ENCODE measurements around the gene FUZ.

The FUZ gene

DNA sequence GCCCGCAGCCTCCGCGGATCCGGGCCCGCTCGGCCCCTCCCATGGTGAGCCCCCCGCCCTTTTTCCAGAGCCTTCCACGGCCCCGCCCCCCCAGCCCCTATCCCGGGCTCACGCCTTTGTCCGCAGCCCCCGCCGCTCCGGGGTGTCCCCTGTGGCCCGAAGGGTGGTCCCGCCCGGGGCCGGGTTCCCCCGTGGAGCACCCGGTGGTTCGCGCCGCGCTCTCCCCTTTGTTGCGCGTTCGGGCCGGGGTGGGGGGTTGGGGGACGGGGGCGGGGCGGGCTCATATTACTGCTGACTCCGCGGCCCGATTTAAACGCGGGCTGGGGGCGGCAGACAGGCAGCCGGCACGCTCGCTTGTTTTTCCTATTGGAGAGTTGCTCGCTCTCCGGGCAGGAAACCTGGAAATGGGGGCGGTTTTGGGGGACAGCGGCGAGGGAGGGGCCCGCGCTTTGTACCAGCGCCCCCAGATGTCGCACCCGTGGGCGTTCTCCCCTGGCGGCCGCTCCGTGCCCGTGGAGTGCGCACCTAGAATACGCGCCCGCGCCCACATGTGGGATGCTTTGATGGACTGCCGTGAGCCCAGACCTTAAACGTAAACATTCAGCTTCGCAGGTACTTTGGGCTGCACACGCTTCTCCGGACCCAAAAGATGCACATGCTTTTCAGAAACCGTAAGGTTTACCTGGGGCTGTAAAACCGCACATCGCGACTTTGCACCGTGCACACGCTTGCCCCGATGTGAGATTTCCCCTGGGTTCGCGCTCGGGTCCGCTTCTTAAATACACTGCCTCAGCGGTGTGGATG, 38.6 kb upstream of the FUZ start:
- in situ Hi-C loops (cut with HindIII; ENCODE audit: low sequenced_read_pairs): loop anchor here (5.0 kb wide), 2 partner anchors 41 to 99 kb away; no protein-coding TSS in a partner anchor

DNA sequence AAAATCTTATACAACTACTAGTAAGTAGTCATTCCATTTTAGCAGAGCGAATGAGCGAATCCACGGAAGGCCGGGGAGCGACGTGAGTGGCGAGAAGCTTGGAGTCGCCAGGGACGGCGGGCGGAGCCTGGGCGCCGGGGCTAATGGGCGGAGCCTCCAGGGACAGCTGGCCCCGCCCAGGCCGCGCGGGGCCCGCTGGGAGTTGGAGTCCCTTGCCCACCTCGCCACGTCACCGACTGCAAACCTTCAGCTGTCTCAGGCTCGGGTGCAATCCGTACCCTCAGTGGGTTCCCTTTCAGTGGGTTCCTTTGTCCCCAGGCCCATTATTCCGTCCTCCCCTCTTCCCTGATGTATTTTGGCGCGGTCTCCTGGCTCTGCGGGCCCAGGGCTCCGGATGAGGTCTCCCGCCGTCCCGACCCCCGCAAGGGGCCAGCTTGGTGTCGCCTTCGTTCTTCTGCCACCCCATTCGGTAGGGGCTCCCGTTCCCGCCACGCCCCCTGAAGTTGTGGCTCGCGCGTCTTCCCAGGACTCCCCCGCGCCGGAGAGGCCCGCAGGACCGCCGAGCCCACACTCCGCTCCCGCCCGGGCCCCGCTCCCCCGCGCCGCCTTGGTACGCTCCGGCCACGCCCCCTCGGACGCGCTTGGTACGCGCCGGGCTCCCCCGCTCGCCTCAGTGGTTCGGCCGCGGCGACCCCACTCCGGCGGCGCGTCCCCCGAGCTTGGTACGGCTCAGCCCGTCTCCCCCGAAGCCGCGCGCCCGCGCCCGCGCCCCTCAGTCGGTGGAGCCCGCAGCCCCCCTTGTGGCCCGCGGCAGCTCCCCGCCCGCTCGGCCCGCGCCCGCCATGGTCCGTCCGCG, 37.6 kb upstream of the FUZ start, which contains the start of gene PTOV1:
Gene PTOV1 (plus strand): TSS at position 673 of the 856 bp plus-strand sequence.
- in situ Hi-C loops (cut with HindIII; ENCODE audit: low sequenced_read_pairs): loop anchor here (5.0 kb wide), 2 partner anchors 42 to 98 kb away; no protein-coding TSS in a partner anchor

DNA sequence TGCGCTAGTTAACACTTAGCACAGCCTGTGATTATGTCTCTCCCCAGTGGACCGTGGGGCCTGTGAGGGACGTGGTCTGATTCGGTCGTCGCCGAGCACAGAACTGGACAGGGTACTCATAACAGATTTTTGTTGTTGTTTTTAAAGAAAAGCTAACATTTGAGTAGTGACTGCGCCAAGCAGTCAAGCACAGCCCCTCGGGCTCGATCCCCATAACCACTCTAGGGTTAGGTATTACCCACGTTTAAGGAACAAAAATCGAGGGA, 37.1 kb upstream of the FUZ start:
- in situ Hi-C loops (cut with HindIII; ENCODE audit: low sequenced_read_pairs): loop anchor here (5.0 kb wide), 2 partner anchors 42 to 98 kb away; no protein-coding TSS in a partner anchor

DNA sequence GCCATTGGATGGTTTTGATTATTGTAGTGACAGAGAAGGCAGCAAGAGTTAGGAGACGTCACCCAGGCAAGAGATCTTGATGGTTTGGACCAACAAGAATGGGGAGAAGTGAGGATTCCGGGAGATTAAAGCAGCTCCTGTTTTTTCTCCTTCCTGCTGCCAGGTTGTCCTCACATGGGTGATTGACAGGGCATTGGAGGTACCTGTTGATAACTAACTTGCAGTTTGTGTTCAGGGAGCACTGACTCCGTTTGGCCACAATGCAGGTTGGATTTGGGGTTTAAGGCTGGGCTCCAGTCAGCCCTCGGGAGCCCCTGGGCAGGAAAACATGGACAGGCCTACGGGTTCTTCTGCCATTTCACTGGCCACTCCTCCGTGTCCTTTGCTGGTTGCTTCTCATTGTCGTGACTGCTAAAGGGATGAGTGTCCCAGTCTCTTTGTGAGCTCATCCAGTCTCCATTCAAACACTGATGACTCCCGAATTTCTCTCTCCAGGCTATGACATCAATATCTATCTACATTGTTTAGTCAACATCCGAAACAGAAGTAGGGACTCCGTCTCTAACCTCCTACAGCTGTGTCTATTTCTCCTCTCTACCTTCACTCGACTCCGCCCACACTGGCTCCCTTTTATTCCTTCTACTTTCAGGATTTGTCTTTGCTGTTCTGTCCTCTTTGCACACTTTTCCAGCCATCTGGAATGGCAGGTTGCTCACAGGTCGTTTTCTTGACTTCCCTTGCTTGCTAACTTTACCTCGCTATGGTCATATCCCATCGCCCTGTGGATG, 36.5 kb upstream of the FUZ start:
- in situ Hi-C loops (cut with HindIII; ENCODE audit: low sequenced_read_pairs): loop anchor here (5.0 kb wide), 2 partner anchors 43 to 97 kb away; no protein-coding TSS in a partner anchor

DNA sequence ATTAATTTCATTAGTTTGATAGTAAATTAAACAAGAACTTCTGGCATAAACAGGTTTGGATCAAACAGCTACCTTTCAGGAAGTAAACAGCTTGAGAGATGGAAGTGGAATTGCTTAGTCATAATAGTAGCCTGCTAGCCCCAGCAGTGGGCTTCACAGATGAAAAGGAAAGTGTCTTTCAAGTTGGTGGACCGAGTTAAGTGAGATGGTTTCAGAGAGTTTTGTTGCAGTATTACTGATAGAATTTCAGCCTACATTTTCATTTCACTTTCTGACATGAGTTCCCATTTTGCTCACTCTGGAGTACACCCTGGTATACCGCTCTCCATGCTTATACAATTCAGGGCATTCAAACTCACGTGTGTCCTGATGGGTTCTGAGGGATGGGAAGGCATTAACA, 35.8 kb upstream of the FUZ start:
- in situ Hi-C loops (cut with HindIII; ENCODE audit: low sequenced_read_pairs): no loop called here

DNA sequence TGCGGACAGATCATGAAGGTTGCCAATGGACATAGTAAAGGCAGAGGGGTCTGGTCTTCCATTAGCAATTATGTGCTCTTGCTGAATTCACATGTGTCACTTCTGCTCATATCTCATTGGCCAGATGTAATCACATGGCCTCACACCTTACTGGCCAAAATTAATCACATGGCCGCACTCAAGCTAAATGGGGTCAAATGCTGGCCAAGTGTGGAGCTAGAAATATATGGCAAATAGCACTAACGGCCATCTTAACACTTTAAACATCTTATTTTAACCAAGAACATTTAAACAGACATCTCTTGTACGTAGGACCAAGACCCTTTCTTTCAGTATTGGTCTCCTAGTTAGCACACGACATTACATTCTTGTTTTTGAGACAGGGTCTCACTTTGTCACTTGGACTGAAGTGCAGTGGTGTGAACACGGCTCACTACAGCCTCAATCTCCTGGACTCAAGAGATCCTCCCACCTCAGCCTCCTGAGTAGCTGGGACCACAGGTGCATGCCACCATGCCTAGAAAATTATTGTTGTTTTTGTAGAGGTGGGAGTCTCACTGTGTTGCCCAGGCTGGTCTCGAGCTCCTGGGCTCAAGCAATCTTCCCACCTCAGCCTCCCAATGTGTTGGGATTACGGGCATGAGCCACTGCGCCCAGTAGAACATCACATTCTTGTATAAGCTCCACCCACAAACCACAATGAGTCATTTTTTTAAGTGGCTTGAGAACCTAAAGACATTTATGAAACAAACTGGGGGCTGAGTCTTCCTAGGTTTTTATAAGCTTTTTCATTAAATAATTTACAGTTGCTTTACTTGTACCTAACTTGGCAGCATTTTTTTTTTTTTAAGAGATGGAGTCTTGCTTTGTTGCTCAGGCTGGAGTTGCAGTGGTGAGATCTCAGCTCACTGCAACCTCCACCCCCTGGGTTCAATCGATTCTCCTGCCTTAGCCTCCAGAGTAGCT, 34.9 kb upstream of the FUZ start:
- in situ Hi-C loops (cut with HindIII; ENCODE audit: low sequenced_read_pairs): no loop called here

DNA sequence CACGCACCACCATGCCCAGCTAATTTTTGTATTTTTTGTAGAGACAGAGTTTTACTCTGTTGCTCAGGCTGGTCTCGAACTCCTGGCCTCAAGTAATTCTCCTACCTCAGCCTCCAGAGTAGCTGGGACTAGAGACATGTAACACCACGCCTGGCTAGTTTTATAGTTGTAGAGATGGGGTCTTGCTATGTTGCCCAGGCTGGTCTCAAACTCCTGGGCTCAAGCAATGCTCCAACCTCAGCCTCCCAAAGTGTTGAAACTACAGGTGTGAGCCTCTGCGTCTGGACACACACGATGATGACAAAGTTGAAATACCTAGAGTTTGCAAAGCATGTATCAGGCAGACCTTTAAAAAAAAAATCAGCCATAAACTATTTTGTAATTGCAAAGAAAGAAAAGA, 33.3 kb upstream of the FUZ start:
- in situ Hi-C loops (cut with HindIII; ENCODE audit: low sequenced_read_pairs): no loop called here

DNA sequence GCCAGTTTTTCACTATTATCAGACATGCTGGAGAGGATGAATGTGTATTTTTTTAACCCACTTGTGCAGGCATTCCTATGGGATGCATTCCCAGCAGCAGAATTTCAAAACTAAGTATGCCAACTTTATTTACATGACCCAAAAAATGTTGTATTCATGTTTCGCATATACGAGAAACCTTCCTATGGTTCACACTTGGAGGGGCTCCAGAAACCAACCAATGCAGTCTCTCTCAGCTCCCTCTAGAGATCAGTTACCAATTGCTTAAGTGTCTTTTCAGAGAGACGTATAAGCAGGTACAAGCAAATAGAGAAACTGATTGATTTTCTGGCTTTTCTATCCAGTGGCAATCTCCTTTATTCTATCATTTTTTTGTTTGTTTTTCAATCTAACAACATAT, 32.3 kb upstream of the FUZ start:
- in situ Hi-C loops (cut with HindIII; ENCODE audit: low sequenced_read_pairs): no loop called here

DNA sequence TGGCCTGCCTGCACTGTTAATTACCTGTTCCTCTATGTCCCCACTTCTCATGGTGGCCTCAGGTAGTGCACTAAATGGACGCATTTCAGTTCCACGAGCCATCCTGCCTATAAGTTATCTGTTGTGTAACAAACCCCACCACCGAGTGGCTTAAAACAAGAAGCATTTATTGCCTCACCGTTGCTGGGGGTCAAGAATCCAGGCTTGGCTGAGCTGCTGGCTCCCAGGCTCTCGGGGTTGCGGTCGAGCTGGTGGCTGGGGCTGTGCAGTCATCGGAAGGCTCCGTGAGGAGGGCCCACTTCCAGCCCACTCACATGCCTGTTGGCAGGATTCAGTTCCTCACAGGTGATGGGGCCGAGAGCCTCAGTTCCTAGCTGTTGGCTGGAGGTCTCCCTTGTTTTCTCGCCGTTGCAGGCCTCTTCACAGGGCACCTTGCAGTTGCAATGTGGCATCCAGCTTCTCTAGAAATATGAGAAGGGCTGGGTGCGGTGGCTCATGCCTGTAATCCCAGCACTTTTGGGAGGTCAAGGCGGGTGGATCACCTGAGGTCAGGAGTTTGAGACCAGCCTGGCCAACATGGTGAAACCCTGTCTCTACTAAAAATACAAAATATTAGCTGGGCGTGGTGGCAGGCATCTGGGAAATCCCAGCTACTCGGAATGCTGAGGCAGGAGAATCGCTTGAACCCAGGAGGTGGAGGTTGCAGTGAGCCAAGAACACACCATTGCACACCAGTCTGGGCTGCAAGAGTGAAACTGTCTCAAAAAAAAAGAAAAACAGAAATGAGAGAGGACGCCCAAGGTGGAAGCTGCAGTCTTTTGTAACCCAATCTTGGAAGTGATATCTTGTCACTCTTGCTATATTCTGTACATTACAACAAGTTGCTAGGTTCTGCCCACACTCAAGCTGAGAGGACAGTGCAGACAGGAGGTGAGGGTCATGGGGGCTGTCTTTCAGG, 31.3 kb upstream of the FUZ start:
- in situ Hi-C loops (cut with HindIII; ENCODE audit: low sequenced_read_pairs): no loop called here

DNA sequence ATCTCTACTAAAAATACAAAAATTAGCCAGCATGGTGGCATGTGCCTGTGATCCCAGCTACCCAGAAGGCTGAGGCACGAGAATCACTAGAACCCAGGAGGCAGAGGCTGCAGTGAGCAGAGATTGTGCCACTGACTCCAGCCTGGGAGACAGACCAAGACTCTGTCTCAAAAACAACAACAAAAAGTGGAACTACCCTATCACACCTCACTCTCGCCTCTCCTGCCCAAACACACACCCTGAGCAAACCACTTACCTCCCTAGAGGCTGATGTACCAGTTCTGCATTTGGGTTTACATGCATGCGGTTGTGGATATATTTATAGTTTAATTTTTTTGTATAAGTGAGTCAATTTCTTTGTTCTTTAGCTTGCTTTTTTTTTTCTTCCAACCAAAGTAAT, 30.2 kb upstream of the FUZ start:
- in situ Hi-C loops (cut with HindIII; ENCODE audit: low sequenced_read_pairs): no loop called here

DNA sequence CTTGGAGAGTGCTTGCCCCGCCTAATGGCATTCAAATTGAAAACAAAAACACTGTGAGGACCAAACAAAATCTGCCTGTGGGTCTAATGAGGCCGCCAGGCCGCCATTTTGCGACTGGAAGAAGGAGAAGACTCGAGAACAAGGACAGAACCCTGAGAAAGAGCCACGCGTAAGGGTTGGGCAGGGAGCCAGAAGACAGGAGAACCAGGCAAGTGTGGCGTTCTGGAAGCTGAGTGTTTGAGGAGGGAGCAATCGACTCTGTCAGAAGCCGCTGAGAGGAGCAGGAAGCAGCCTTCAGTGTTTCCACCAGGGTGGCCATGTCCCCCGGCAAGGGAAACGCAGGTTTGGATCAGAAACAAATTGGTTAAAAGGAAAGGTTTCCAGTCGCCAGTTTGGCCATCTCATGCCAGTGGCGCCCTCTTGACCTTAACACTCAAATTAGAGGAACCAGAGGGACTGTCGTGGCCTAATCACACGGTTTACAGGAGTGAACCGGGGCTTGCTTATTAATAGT, 27.7 kb upstream of the FUZ start:
- in situ Hi-C loops (cut with HindIII; ENCODE audit: low sequenced_read_pairs): no loop called here

DNA sequence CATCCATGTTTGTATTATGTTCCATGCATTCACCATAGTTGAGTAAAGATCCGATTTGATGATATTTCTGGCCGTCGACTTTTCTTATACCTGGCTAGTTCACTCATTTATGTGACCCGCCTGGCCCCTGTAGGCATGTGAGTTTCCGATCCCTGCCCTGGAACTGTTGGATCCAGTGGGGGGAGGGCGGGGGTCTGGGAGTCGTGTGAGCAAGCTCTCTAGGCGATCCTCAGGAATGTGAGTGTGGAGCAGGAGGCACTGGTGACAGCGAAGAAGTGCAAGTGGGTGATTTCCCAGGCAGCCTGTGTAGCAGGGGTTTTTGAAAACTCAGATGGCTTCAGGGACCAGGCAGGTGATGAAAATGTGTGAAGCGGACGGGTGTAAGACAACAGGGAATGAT, 27.2 kb upstream of the FUZ start:
- in situ Hi-C loops (cut with HindIII; ENCODE audit: low sequenced_read_pairs): no loop called here

DNA sequence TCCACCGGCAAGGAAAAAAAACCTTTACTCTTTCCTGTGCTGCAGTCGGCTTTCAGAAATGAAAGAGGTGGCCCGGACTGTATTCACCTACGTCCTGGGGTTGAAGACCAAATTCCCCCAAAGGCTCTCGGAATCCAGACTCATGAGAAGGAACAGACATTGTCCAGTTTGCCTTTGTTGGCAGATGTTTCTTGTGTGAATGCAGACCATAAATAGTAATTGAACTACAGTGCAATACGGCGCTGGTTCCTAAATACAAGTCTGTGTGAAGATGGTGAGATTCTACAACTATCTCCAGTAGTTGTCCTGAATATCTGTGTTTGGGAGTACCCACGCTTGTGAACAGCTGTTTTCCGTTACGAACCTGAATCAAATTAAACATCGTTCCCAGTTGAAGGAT, 26.6 kb upstream of the FUZ start:
- in situ Hi-C loops (cut with HindIII; ENCODE audit: low sequenced_read_pairs): no loop called here

DNA sequence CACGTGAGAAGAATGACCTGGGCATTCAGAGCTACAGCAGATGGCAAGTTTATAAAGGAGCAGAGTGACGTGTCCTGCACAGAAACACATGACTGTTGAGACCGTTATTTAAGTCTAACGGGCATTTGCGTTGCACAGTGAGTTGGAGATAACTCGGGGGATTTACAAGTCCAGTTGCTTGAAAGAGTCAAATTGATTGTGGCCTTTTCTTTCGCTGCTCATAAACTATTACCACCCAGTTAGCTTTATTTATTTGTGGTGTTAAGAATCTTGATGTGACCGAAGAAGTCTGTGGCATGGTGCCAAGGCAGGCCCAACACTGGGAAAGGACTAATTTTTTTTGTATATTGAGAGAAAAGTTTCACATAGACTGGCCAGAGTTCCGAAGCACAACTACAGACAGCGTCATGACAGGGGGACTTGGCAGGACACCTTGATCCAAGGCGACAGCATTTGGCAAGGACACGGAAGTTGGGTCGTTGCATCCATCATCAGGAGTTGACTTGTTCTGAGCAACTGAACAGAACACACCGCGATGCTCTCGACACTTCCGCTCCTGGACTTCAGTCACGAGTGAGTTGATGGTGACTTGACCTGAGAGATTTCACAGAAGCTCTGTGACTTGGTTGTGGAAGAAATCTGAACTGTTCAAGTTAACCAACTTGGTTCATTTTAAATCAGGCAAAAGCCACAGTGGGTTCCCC, 25.9 kb upstream of the FUZ start:
- in situ Hi-C loops (cut with HindIII; ENCODE audit: low sequenced_read_pairs): no loop called here

DNA sequence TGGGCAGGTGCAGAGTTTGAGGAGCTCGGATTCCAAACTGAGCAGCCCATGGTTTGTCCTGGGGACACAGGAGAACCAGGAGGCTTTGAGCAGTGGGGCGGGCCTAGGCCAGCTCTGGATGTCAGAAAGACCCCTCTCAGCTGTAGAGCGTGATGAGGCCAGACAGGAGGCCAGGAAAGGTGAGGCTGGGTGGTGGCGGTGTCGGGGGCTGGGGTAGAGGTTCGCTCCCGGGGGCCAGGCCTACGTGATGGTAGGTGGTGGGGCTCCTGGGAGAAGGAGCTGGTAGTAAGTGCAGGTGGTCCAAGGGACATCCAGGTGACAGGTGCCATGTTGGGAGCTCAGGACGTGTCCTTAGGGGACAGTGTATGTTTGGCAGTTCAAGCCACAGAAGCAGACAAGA, 24.3 kb upstream of the FUZ start:
- in situ Hi-C loops (cut with HindIII; ENCODE audit: low sequenced_read_pairs): no loop called here

DNA sequence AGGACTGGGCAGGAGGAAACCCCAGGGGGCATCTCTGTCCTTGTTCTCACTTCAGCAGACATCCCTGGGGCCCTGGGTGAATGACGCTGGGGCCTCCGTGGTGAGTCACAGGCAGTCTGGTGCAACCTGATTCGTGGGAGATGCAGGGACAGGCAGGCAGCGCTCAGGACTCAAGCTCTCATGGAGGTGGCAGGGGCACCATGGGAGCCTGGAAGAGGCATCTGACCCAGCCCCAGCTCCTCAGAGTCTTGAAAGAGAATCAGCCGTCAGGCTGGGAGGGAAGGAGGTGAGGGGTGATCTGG, 23.9 kb upstream of the FUZ start:
- in situ Hi-C loops (cut with HindIII; ENCODE audit: low sequenced_read_pairs): no loop called here

DNA sequence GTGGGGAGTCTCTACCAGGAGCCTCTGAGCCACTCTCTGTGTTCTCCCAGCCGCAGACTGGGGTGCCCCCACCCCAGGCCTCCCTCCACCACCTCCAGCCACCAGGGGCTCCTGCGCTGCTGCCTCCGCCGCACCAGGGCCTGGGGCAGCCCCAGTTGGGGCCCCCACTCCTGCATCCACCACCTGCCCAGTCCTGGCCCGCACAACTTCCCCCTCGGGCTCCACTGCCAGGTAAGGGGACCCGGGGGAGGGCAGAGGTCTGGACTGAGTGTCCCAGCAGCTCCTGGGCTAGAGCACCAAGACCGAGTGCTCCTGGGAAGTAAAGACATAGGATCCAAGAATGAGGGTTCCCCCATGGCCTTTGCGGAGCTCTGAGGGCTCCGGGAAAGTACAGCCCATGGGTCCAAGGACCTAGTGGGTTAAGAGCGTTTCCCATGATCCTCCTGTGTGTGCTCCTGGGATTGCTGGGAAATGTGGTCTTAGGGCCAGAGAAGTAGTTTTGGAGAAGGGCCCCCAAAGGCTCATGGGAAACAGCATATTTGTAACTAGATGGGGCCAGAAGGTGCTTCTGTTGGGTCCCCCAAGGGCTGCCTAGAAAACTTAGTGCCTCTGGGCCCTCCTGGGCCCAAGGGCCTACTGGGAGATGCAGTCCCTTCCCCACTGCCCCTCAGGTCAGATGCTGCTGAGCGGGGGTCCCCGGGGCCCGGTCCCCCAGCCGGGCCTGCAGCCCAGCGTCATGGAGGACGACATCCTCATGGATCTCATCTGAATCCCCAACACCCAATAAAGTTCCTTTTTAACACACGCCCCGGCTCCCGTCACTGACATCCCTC, 23.3 kb upstream of the FUZ start:
- in situ Hi-C loops (cut with HindIII; ENCODE audit: low sequenced_read_pairs): no loop called here

DNA sequence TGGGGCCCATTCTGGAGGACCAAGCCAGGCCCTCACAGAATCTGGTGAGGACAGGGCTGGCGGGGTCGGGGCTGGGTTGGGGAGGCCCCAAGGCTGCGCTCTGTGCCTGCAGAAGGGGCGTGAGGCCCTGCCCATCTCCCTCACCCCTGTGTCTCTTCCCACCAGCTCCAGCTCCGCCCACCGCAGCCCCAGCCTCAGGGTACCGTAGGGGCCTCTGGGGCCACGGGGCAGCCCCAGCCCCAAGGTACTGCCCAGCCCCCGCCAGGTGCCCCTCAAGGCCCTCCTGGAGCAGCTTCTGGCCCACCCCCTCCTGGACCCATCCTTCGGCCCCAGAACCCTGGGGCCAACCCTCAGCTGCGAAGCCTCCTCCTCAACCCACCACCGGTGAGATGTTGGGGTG, 22.5 kb upstream of the FUZ start:
- in situ Hi-C loops (cut with HindIII; ENCODE audit: low sequenced_read_pairs): no loop called here
